Fibroblast of lung (primary cell): ENCODE results near the gene RAC3. TPM values are rescaled to one million over a fixed set of nuclear protein-coding genes. Genes with fewer than 3 reads are reported as not detected.

ENCODE experiments used
- DNase-seq, 2 donors: peaks; one replicate each; pipeline versions ENCODE4 v3.0.0 to v3.0.0-alpha.2; 2010; ENCODE audit warnings: low read depth in 2 of 2
- H2AFZ ChIP-seq: 2 replicates; pipeline ENCODE4 v1.5.1; 2012; ENCODE audit warnings: low read length, control low read depth, inconsistent platforms
- H3K27ac ChIP-seq: 2 replicates; pipeline ENCODE4 v1.5.1; 2011; ENCODE audit warnings: low read length, control low read depth; ENCODE audit not compliant: insufficient read depth
- H3K27me3 ChIP-seq: 2 replicates; pipeline ENCODE4 v1.5.1; 2011; ENCODE audit warnings: mild to moderate bottlenecking, low read length; ENCODE audit not compliant: control insufficient read depth, insufficient read depth
- H3K36me3 ChIP-seq: 2 replicates; pipeline ENCODE4 v1.5.1; 2011; ENCODE audit warnings: low read length; ENCODE audit not compliant: control insufficient read depth, insufficient read depth
- H3K4me1 ChIP-seq: 2 replicates; pipeline ENCODE4 v1.5.1; 2011; ENCODE audit warnings: low read length; ENCODE audit not compliant: control insufficient read depth, insufficient read depth; ENCODE audit errors: extremely low read depth
- H3K4me2 ChIP-seq: 2 replicates; pipeline ENCODE4 v1.5.1; 2011; ENCODE audit warnings: low read length, control low read depth; ENCODE audit not compliant: insufficient read depth; ENCODE audit errors: extremely low read depth
- H3K4me3 ChIP-seq, 4 experiments: fragments of 200-600 bp in 1 of 4; sonication (generic) in 1 of 4; replicated peaks in 1 of 4; 2 replicates each; pipeline ENCODE4 v1.5.1; 2011 to 2016; ENCODE audit warnings: low read length in 4 of 4, low read depth in 3 of 4, mild to moderate bottlenecking in 3 of 4, control low read depth in 2 of 4, inconsistent platforms in 1 of 4, mixed read lengths in 1 of 4; ENCODE audit not compliant: insufficient read depth in 1 of 4; ENCODE audit errors: control extremely low read depth in 1 of 4
- H3K79me2 ChIP-seq: 2 replicates; pipeline ENCODE4 v1.5.1; 2012; ENCODE audit warnings: mild to moderate bottlenecking, low read length, inconsistent platforms; ENCODE audit not compliant: control insufficient read depth, insufficient read depth
- H3K9ac ChIP-seq: 2 replicates; pipeline ENCODE4 v1.5.1; 2011; ENCODE audit warnings: mild to moderate bottlenecking, low read length, control low read depth; ENCODE audit not compliant: insufficient read depth
- H3K9me3 ChIP-seq: 2 replicates; pipeline ENCODE4 v1.5.1; 2012; ENCODE audit warnings: low read depth, low read length; ENCODE audit not compliant: control insufficient read depth, insufficient read depth
- H4K20me1 ChIP-seq: 2 replicates; pipeline ENCODE4 v1.5.1; 2011; ENCODE audit warnings: low read length; ENCODE audit not compliant: control insufficient read depth, insufficient read depth; ENCODE audit errors: extremely low read depth
- EZH2 ChIP-seq: IDR thresholded peaks from 2 replicates; pipeline ENCODE4 v1.5.1; 2012; ENCODE audit warnings: low read length, control low read depth, mild to moderate bottlenecking; ENCODE audit errors: missing control alignments
- polyA plus RNA-seq, 2 donors: library from polyadenylated mRNA; depleted of rRNA in 1 of 2; stranded (reverse) in 1 of 2; unstranded in 1 of 2; fragments of >200 nt; gene quantifications; 2 replicates each; pipeline ENCODE4 v1.2.1, GENCODE V29; 2011 to 2012; ENCODE audit warnings: missing spikeins in 1 of 2
- total RNA-seq: library from RNA; depleted of rRNA; stranded (reverse); fragments of >200 nt; gene quantifications from 2 replicates; pipeline ENCODE4 v1.2.1, GENCODE V29; 2014
- TF ChIP-seq, protein P1 (sequence below), 2 donors: IDR thresholded peaks in 1 of 2; conservative IDR thresholded peaks in 1 of 2; 1 replicate in 1 of 2; 2 replicates in 1 of 2; pipeline ENCODE4 v1.5.1; 2011 to 2012; ENCODE audit warnings: low read length in 2 of 2, control low read depth in 1 of 2, inconsistent platforms in 1 of 2, low read depth in 1 of 2, mild to moderate bottlenecking in 1 of 2

The RAC3 gene
- total and polyA plus RNA-seq, 2 donors (not counting 1 experiment from before 2014, with no cell fraction given): 4.3 to 6.6 TPM

DNA sequence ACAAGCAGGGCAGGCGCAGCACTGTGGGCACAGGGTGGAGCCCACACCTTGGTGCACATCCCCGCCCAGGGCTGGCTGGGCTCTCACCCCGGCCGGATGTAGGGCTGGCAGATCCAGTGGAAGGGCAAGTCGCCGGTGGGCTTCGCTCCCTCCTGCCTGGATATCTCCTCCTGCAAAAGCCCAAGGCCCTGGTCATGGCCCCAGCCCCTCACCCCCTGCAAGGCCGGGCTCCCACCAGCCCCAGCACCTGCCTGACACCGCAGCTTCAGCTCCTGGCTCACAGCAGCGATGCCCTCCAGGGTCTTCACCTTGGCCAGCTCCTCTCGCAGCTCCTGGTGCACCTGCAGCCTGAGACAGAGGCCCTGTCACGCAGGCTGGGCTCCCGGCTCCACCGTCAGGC is 29.1 kb downstream of the RAC3 start:
- H3K9me3 ChIP-seq: no peaks in the 10 kb centered on the region
- no peak overlapping the region for H3K4me3 ChIP-seq
- no peaks in the 10 kb centered on the region for H3K4me1 ChIP-seq
- TF ChIP-seq EZH2: no peak
- TF ChIP-seq, protein P1, sequence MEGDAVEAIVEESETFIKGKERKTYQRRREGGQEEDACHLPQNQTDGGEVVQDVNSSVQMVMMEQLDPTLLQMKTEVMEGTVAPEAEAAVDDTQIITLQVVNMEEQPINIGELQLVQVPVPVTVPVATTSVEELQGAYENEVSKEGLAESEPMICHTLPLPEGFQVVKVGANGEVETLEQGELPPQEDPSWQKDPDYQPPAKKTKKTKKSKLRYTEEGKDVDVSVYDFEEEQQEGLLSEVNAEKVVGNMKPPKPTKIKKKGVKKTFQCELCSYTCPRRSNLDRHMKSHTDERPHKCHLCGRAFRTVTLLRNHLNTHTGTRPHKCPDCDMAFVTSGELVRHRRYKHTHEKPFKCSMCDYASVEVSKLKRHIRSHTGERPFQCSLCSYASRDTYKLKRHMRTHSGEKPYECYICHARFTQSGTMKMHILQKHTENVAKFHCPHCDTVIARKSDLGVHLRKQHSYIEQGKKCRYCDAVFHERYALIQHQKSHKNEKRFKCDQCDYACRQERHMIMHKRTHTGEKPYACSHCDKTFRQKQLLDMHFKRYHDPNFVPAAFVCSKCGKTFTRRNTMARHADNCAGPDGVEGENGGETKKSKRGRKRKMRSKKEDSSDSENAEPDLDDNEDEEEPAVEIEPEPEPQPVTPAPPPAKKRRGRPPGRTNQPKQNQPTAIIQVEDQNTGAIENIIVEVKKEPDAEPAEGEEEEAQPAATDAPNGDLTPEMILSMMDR (conservative IDR thresholded peaks at IDR 0.05 in 1 of 2, IDR thresholded peaks at IDR 0.05 in 1 of 2; ENCODE audit: low read depth in 1 of 2, low read length in 2 of 2): no peak
- no peak overlapping the region for H3K4me2 ChIP-seq
- no peak overlapping the region for H3K27ac ChIP-seq
- H3K27me3 ChIP-seq: no peaks in the 10 kb centered on the region
- peaks cover 10% of the 10 kb centered on the region for H3K79me2 ChIP-seq
- no peak overlapping the region for H3K9ac ChIP-seq
- H4K20me1 ChIP-seq: no peaks in the 10 kb centered on the region
- peaks cover 50% of the 10 kb centered on the region for H3K36me3 ChIP-seq
- no peak overlapping the region for H2AFZ ChIP-seq
- DNase-seq: no peak

DNA sequence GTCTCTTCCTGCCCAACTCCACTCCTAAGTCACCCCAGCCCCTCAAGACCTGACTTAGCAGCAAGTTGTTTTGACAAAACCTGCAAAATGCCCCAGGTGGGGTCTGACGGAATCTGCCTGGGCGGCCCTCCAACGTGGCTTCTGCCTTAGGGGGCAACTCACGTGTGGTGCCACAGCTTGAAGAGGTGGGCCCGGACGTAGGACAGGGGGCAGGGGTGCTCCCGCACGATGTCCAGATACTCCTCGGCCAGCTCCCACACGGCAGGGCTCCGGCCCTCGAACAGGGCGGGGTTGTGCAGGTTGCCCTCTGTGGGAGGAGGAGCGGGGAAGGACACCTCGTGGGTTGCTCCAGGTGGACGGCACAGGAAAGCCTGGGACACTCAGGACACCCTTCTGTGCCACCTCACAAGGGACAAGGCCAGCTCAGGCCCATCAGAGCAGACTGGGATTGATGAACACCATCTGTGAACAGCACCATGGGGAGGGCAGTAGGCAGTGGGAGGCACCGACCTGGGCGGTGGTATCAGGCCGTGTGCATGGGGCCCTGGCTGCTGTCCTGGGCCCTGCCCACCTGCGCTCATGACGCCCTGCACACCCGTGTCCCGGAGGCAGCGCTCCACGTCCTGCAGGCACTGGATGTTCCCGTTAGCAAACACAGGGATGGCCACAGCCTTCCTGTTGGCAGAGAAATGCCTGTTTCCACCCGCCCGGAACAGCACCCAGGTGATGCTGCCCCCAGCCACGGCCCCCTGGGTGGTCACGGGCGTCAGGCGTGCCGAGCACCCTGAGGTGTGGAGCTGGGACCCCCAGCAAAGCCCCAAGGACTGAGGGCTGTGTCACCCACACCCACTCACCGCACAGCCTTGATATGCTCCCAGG is 29.8 kb downstream of the RAC3 start:
- DNase-seq: no peak
- no peak for TF ChIP-seq EZH2
- TF ChIP-seq, protein P1 (conservative IDR thresholded peaks at IDR 0.05 in 1 of 2, IDR thresholded peaks at IDR 0.05 in 1 of 2; ENCODE audit: low read depth in 1 of 2, low read length in 2 of 2): no peak

DNA sequence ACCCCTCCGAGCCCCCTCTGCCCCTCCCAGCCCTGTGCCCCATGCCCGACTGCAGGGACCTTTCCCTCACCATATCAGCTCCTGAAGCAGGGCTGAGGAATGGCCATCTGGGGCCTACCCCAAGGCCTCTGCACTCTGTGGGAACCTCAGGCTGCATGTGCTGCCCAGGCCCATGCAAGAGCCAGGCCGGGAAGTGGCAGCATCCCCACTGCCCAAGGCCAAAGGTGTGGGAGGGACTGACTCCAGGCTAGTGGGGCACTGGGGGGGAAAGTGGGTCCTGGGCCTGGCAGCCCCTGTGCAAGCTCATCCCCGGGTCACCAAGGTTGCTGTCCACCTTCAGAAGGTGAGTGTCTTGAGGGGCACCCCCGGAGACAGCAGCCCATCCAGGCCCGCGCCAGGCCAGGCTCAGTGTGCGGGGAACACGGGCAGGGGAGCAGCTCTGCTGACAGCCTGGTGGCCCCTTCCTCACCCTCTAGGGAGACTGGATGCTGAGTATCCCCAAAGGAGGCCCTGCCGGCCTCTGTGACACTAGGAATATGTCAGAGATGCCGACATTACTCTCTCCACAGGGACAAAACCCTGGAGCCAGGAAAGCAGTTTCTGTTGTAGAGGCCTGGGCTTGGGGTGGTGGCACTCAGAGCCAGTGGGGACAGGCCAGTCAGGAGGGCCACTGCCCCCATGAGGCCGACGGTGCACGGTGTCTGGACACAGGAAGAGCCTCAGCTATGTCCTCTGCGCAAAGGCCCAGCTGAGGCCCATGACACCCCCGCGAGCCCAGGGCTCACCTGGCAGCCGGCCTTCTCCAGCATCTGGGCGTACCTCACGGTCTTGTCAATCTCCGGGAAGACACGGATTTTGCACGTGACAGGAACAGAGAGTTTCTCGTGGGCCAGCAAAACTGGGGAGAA is 30.9 kb downstream of the RAC3 start:
- H3K9me3 ChIP-seq: no peaks in the 10 kb centered on the region
- no peaks in the 10 kb centered on the region for H4K20me1 ChIP-seq
- H3K4me1 ChIP-seq: no peaks in the 10 kb centered on the region
- H2AFZ ChIP-seq: no peak overlapping the region
- no peak overlapping the region for H3K4me3 ChIP-seq
- H3K9ac ChIP-seq: no peak overlapping the region
- no peaks in the 10 kb centered on the region for H3K27me3 ChIP-seq
- TF ChIP-seq, protein P1 (conservative IDR thresholded peaks at IDR 0.05 in 1 of 2, IDR thresholded peaks at IDR 0.05 in 1 of 2; ENCODE audit: low read depth in 1 of 2, low read length in 2 of 2): no peak
- TF ChIP-seq EZH2: no peak
- peaks cover 12% of the 10 kb centered on the region for H3K79me2 ChIP-seq
- H3K36me3 ChIP-seq: peaks cover 36% of the 10 kb centered on the region
- H3K4me2 ChIP-seq: no peak overlapping the region
- DNase-seq: no peak
- no peak overlapping the region for H3K27ac ChIP-seq

More for the DNA sequence above, 29.8 kb downstream of the RAC3 start:
- no peak overlapping the region for H2AFZ ChIP-seq
- no peak overlapping the region for H3K4me3 ChIP-seq
- no peak overlapping the region for H3K27ac ChIP-seq
- H4K20me1 ChIP-seq: no peaks in the 10 kb centered on the region
- no peaks in the 10 kb centered on the region for H3K9me3 ChIP-seq
- H3K36me3 ChIP-seq: peaks cover 46% of the 10 kb centered on the region
- no peak overlapping the region for H3K4me2 ChIP-seq
- H3K9ac ChIP-seq: no peak overlapping the region
- peaks cover 12% of the 10 kb centered on the region for H3K79me2 ChIP-seq
- H3K4me1 ChIP-seq: no peaks in the 10 kb centered on the region
- H3K27me3 ChIP-seq: no peaks in the 10 kb centered on the region
